Mesothelial cell of epicardium (in vitro differentiated cells): ENCODE results near the gene CYB5B. TPM values are rescaled to one million over a fixed set of nuclear protein-coding genes. Genes with fewer than 3 reads are reported as not detected.

Experiments used
- DNase-seq, 2 experiments: peaks; one replicate each; pipeline ENCODE4 v3.0.0; 2021; ENCODE audit warnings: low spot score in 2 of 2; ENCODE audit not compliant: unreplicated experiment in 2 of 2
- H3K27ac Mint-ChIP-seq: 2 replicates; pipeline ENCODE4 v1.8.0; 2021; ENCODE audit warnings: mixed read lengths
- H3K27me3 Mint-ChIP-seq: 2 replicates; pipeline ENCODE4 v1.8.0; 2021; ENCODE audit warnings: low read depth, mixed read lengths
- H3K36me3 Mint-ChIP-seq: 2 replicates; pipeline ENCODE4 v1.8.0; 2021; ENCODE audit warnings: mixed read lengths
- H3K4me1 Mint-ChIP-seq: 2 replicates; pipeline ENCODE4 v1.8.0; 2021; ENCODE audit warnings: mixed read lengths
- H3K4me3 Mint-ChIP-seq: 2 replicates; pipeline ENCODE4 v1.8.0; 2021; ENCODE audit warnings: mild to moderate bottlenecking, moderate library complexity, mixed read lengths
- H3K9me3 Mint-ChIP-seq: 2 replicates; pipeline ENCODE4 v1.8.0; 2021; ENCODE audit warnings: mixed read lengths
- CTCF ChIP-seq: fragments of 200-600 bp; sonication (generic); IDR thresholded peaks from one replicate; pipeline ENCODE4 v1.5.0; 2021; ENCODE audit warnings: antibody characterized with exemption; ENCODE audit not compliant: unreplicated experiment
- total RNA-seq: library from RNA; stranded (reverse); gene quantifications from 3 replicates; pipeline ENCODE4 v1.2.1, GENCODE V29; 2021

The CYB5B gene
- total RNA-seq: 96.6 to 102 TPM (median 101 TPM) in 3 replicates

GRCh38 chr16:69424053-69424934 is at the start of gene CYB5B:
Gene CYB5B, plus strand, starts transcription at chr16:69424619. Its CDS starts 65 bp downstream, at chr16:69424684.
- peak within 1 kb of the TSS; percentile 98 for H3K27ac Mint-ChIP-seq
- peaks cover 7% of the 10 kb centered on the region for H3K9me3 Mint-ChIP-seq
- no peaks in the 10 kb centered on the region for H3K27me3 Mint-ChIP-seq
- peaks cover 12% of the 10 kb centered on the region for H3K4me1 Mint-ChIP-seq
- H3K36me3 Mint-ChIP-seq: peaks cover 15% of the 10 kb centered on the region
- TF ChIP-seq CTCF: no peak
- DNase-seq: peak; percentile 66 to 87
- H3K4me3 Mint-ChIP-seq: peak within 1 kb of the TSS; percentile 97

GRCh38 chr16:69376393-69377059 is 47.9 kb upstream of the CYB5B start:
- no peak for TF ChIP-seq CTCF
- Mint-ChIP-seq H3K4me1 (no peaks in the 10 kb centered on the region), H3K27me3 (no peaks in the 10 kb centered on the region), H3K9me3 (no peaks in the 10 kb centered on the region), H3K27ac (no peak overlapping the region), H3K4me3 (no peak overlapping the region), H3K36me3 (peaks cover 32% of the 10 kb centered on the region)
- no peak for DNase-seq

- DNase-seq: no peak
- no peak for TF ChIP-seq CTCF
- H3K27me3 Mint-ChIP-seq: no peaks in the 10 kb centered on the region
- no peak overlapping the region for H3K4me3 Mint-ChIP-seq
- peaks cover 38% of the 10 kb centered on the region for H3K36me3 Mint-ChIP-seq
- no peak overlapping the region for H3K27ac Mint-ChIP-seq
- H3K9me3 Mint-ChIP-seq: no peaks in the 10 kb centered on the region
- H3K4me1 Mint-ChIP-seq: no peaks in the 10 kb centered on the region
These were observed 46.4 kb upstream of the CYB5B start for GRCh38 chr16:69378036-69378435.

GRCh38 chr16:69378760-69379159 is 45.7 kb upstream of the CYB5B start:
- peaks cover 37% of the 10 kb centered on the region for H3K36me3 Mint-ChIP-seq
- no peak for TF ChIP-seq CTCF
- no peaks in the 10 kb centered on the region for H3K4me1 Mint-ChIP-seq
- H3K27me3 Mint-ChIP-seq: no peaks in the 10 kb centered on the region
- no peak for DNase-seq
- H3K27ac Mint-ChIP-seq: no peak overlapping the region
- no peak overlapping the region for H3K4me3 Mint-ChIP-seq
- H3K9me3 Mint-ChIP-seq: no peaks in the 10 kb centered on the region

- peaks cover 12% of the 10 kb centered on the region for H3K4me1 Mint-ChIP-seq
- no peaks in the 10 kb centered on the region for H3K9me3 Mint-ChIP-seq
- no peak overlapping the region for H3K4me3 Mint-ChIP-seq
- H3K36me3 Mint-ChIP-seq: peaks cover 30% of the 10 kb centered on the region
- no peak for TF ChIP-seq CTCF
- H3K27me3 Mint-ChIP-seq: no peaks in the 10 kb centered on the region
- no peak overlapping the region for H3K27ac Mint-ChIP-seq
- DNase-seq: no peak
These were observed 43.2 kb upstream of the CYB5B start for GRCh38 chr16:69381231-69381630.
